Measurements from ENCODE around the gene FUCA1.
A peak's percentile ranks its signal among the peaks of the same experiment; 100 is the strongest.
"Not testable (repeated sequence)": the region's sequence is repeated elsewhere in the genome, so short reads cannot be mapped to it uniquely, and the experiment has no call there.

The FUCA1 gene

DNA sequence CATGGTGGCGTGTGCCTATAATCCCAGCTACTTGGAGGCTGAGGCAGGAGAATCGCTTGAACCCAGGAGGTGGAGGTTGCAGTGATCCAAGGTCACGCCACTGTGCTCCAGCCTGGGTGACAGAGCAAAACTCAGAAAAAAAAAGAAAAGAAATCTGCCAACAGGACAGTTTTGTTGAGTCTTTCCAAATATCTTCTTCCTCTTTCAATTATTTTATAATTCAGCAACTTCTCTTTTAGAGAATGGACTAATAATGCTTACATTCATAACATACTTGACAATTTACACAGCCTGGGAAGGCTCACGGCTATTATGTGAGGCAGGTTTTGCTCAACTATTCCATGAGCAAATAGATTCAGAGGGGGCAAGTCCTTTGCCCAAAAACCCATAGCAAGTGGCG lies 27.0 kb upstream of the FUCA1 start:
- no peak for DNase-seq

DNA sequence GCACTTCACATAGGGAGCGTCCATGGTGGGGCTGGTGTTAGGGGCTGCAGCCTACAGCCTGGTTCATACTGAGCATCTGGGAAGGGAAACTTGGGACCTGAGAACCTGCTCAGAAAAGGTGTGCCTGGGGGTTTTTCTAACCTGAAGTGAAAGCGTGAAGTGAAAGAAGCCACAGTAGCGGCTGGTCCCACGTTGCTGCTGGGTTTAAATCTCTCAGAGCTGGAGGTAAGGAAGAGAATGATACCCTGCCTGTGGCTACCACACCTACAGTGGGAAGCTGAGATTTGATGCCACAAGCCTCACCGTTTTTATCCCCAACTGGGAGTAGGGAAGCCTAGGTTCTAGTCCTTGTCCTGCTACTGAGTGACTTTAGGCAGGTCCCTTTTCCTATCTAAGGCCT lies 21.0 kb upstream of the FUCA1 start:
- no peak for DNase-seq

DNA sequence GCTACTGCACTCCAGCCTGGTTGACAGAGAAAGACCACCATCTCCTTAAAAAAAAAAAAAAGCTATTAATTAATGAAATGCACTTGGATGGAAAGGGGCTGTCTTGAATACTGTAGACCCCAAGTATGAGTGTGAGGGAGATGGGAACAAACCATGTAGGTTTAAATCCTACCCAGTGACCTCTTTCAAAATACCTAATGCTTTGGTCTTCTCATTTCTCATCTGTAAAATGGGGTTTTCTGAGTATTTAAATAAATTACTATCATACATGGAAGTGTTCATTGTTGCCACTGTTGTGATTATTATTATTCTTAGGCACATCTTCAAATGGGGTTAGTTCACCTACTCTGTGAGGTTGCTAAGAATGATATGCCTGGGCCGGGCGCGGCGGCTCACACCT lies 17.1 kb upstream of the FUCA1 start:
- no peak for DNase-seq

DNA sequence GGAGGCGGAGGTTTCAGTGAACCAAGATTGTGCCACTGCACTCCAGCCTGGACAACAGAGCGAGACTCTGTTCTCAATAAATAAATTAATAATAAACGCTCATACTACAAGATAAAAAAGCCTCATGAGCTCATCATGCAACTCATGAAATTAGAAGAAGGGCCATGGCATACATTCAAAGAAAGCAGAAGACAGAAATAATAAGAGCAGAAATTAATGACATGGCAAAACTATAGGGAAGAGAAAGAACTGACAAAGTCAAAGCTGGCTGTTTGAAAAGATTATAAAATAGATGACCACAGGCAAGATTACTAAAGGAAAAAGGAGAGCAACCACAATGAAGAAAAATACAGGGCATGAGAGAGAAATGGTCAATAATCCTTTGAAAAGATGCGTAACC lies 14.7 kb upstream of the FUCA1 start:
- DNase-seq: no peak

DNA sequence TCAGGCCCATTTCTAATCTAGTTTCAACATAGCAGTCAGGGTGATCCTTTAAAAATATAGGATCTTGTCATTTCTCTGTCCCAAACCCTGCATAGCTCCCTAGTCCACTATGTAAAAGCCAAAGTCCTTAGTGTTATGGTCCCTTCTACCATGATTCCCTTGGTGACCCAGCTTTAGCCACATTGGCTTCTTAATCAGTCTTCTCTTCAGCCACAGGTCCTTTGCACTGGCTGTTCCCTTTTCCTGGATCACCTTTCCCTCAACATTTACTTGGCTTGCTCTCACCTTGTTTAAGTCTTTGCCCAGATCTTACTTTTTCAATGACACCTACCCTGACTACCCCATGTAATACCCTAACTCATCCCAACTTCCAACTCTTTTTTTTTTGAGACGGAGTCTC lies 11.7 kb upstream of the FUCA1 start:
- DNase-seq: no peak

DNA sequence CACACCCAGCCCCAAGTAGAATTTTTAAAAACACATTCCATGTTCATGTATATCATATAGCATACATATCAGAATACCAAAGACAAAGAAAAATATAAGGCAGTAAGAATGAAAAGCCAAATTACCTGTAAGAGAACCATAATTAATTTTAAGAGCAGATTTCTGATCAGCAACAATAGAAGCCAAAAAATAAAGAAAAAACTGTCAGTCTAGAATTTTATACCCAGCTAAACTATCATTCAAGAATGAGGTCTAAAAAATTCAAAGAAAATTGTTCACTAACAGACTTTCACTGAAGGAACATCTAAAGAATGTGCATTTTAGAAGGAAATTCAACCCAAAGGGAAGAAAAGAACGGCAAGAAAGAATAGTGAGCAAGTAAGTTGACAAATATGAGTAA lies 10.6 kb upstream of the FUCA1 start:
- no peak for DNase-seq

DNA sequence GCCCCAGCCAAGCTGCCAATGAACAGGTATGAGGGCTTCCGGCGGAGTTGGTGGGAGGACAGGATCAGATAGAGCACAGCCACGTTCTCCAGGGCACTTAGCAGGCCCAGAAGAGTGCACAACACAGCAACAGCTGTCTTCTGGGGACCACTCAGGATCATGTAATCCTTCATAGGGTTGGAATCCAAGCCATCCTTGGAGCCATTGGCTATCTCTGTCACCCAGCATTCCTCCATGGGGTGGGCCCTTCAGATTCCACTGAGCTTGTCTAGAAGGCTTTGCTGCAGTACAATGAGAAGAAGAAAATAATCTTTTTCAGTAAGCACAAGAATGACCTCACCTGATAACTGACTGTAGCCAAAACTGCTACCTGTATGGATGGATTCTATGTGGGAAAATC lies 7.3 kb upstream of the FUCA1 start:
- no peak for DNase-seq

DNA sequence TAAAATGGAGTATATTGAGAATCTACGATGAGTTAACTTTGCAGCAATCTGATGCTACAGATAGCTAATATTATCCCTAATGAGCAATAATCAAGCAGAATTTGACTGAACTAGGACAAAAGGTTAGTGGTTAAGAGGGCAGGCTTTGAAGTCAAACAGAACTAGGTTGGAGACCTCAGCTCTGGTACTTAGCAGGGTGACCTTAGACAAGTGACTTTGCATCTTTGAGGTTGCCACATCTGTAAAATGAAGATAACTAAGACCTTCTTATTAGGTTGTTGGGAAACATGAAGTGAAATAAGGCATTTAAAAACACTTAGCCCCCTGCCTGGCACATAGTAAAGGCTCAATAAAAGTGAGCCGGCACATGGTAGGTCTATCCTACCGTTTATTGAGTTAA lies 4.3 kb upstream of the FUCA1 start:
- DNase-seq: no peak

DNA sequence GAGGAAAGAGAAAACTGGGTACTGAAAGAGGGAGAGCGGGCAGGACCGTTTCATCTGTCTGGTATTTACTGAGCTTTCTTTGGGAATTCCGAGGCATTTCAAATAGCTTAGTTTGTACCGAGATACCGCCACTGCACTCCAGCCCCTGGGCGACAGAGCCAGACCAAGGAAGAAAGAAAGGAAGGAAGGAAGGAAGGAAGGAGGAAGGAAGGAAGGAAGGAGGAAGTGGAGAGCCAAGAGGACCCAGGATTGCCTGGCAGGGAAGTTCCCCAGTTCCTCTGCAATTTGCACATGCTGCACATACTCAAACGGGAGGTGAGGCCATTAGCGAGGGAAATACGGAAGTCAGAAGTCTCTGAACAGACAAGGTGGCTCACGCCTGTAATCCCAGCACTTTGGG lies 961 bp upstream of the FUCA1 start:
- no peak for DNase-seq

DNA sequence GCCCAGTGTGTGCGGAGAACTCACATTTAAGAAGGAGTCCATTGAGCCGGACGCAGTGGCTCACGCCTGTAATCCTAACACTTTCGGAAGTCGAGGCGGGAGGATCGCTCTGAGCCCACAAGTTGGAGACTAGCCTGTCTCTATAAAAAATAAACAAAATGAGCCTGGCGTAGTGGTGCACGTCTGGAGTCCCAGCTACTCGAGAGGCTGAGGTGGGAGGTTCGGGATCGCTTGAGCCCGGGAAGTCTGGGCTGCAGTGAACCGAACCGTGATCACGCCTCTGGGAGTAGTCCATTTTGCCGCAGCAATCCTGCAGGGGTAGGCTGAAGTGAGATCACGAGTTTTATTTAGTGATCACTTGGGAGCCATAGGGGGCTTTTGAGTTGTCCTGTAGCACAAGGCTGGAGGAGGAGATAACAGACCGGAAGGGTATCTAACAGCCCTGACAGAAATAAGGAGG lies 497 bp upstream of the FUCA1 start:
- DNase-seq: no peak

DNA sequence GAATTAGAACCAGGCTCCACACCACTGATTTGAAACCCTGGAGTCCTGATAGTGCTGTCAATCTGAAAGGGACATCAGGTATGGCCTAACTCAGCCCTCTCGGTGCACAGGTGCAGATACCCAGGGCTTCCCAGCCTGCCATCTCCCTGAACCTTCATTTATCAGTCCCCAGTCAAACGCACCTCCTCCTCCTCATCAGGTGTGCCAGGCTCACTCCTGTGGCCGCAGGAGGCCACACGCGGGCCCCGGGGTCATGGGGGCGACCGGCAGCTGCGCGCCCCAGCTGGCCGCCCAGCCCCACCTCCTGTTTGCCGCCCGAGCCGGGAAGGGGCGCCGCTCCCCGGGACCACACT lies 572 bp downstream of the FUCA1 start:
- DNase-seq: no peak

DNA sequence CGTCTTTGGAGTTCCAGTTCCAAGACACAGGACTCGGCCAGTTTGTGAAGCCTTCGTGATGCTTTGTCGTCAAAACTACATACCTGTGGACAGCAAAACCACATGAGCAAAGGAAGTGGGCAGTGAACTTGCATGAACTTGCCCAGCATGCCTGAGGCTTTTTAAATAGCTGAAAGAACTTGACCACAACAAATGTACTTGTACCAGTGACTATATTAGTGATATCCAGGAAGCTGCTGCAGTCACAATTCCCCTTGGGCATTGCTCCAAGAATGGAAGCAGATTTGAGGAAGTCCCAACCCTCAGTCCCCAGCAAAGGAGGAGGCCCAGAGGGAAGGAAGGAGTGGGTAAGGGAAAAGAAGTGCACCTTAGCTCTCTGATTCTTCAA lies 2.6 kb downstream of the FUCA1 start:
- DNase-seq: no peak

DNA sequence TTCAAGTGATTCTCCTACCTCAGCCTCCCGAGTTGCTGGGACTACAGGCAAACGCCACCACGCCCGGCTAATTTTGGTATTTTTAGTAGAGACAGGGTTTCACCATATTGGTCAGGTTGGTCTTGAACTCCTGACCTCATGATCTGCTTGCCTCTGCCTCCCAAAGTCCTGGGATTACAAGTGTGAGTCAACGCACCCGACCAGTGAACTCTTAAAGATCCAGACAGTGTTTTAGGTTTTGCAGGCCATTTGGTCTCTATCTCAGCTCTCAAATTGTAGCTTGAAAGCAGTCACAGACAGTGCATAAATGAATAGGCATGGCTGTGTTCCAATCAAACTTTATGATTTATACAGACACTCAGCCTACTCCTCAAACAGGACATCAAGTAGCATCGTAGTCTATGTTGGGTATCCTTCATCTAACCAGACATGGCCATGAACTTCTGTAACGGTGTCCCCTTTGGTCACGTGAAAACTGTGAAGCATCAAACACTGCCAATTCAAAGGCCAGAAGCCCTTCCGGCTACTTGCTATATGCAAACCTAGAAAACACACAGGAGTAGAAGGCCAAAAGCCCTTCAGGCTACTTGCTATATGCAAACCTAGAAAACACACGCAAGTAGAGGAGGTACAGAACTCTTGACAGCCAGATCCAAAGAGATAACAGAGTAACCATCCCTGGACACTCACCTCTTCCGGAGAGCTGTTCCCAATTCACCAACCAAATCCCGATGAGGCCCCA lies 3.1 kb downstream of the FUCA1 start:
- DNase-seq: no peak

DNA sequence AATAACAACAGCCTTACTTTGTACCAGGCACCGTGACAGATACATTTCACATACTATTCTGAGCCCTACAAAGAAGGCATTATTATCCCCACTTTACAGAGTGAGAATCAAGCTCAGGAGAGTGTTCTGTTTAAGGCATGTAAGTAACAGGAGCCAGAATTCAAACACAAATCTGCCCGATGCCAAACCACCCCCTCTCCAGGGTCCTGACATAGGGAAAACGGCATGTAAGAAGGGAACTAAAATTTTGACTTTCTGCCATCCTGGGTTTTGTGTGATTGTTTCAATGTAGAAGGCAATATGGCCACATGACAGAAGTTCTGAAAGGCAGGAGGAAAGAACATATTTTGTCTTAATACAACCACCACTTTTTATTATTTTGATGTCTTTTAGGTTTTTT lies 5.5 kb downstream of the FUCA1 start:
- no peak for DNase-seq

DNA sequence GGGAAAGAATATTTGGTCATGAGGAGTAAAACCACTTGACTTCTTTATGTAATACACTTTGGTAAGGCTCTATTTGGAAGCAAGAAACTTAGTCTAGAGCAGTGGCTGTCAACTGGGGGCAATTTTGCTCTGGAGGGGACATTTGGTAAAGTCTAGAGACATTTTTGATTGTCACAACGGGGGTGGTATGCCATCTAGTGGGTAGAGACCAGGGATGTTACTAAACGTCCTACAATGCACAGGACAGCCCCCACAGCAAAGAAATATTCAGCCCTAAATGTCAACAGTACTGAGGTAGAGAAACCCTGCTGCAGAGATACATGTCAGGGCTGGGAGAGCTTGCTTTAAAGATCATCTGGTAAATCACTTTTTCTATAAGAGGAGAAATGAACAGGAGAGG lies 13.5 kb downstream of the FUCA1 start:
- no peak for DNase-seq

DNA sequence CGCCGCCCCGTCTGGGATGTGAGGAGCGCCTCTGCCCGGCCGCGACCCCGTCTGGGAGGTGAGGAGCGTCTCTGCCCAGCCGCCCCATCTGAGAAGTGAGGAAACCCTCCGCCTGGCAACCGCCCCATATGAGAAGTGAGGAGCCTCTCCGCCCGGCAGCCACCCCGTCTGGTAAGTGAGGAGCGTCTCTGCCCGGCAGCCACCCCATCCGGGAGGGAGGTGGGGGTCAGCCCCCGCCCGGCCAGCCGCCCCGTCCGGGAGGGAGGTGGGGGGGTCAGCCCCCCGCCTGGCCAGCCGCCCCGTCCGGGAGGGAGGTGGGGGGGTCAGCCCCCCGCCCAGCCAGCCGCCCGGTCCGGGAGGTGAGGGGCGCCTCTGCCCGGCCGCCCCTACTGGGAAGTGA lies 15.0 kb downstream of the FUCA1 start:
- not testable (repeated sequence) for DNase-seq

DNA sequence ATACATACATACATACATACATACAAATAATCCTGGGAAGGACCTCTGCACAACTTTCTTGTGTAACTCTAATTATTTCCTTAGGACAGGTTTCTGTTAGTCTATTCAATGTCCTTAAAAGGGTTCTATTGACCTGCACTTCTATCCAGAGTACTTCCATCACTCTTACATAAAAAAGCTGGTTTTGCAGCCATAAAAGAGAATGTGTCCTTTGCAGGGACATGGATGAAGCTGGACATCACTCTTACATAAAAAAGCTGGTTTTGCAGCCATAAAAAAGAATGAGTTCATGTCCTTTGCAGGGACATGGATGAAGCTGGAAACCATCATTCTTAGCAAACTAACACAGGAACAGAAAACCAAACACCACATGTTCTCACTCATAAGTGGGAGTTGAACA lies 16.7 kb downstream of the FUCA1 start:
- DNase-seq: not testable (repeated sequence)

DNA sequence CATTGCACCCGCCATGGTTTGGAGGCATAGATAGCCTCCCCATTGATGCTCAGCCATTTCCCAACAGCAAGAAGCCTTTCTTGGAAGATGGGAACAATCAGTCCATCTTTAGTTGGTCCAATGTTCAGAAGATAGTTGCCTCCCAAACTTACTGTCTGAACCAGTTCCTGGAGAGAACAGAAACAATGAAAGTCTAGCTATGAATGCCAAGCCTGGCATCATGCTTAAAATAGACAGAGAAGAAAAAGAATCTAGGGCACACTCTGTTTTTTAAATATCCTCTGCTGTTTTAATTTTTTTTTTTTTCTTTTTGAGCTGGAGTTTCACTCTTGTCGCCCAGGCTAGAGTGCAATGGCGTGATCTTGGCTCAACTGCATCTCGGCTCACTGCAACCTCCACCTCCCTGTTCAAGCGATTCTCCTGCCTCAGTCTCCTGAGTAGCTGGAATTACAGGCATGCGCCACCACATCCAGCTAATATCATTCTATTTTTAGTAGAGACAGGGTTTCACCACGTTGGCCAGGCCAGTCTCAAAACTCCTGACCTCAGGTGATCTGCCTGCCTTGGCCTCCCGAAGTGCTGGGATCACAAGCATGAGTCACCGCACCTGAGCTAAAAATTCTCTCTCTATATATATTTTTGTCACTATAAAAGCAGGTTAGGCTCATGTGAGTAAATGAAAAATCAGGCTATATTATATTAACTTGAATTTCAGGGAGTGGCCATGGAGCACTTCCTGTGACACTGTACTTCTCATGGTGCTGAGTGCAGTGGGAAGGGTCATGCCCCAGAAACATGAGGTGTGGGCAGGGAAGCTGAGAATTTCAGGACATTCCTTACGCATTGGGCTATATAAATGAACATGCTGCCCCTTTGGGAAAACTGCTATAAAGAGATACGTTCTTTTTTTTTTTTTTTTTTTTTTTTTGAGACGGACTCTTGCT lies 19.1 kb downstream of the FUCA1 start:
- DNase-seq: no peak

DNA sequence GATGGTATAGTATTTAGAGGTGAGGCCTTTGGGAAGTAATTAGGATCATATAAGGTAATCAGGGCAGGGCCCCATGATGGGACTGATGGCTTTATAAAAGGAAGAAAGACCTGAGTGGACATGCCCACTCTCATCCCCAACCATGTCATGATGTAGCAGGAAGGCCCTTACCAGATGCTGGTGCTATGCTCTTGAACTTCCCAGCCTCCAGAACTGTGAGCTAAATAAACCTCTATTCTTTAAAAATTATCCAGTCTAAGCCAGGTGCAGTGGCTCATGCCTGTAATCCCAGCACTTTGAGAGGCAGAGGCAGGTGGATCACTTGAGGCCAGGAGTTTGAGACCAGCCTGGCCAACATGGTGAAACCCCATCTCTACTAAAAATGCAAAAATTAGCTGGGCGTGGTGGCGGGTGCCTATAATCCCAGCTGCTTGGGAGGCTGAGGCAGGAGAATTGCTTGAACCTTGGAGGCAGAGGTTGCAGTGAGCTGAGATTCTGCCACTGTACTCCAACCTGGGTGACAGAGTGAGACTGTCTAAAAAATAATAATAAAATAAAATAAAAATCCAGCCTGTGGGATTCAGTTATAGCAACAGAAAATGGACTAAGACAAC lies 20.5 kb downstream of the FUCA1 start:
- not testable (repeated sequence) for DNase-seq

DNA sequence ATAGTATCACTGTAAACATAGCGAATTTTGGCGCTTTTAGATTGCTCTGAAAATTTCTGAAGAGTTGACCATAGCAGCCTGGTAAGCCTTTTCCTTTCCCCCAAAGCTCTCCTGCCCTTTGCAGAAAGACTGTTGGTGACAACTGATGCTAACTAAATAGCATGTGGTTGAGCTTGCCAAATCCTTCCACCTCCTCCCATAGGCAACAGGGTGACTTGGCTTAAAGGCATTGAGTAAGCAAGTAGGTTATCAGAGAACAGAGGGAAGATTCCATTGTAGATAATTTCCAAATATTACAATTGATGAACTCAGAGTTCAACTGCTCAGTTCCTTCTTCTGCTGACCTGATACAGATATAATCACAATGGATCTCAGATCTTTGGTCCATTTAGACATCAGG lies 22.9 kb downstream of the FUCA1 start:
- no peak for DNase-seq

DNA sequence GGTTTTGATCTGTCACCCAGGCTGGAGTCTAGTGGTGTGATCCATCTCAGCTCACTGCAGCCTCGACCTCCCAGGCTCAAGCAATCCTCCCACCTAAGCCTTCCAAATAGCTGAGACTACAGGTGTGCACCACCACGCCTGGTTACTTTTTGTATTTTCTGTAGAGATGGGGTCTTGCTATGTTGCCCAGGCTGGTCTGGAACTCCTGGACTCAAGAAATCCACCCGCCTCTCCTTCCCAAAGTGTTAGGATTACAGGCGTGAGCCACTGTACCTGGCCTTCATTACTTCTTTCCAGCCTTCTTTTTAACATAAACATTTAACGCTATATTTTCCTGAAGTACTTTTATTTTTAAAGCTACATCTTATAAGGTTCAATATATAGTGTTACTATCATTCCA lies 24.4 kb downstream of the FUCA1 start:
- DNase-seq: no peak

DNA sequence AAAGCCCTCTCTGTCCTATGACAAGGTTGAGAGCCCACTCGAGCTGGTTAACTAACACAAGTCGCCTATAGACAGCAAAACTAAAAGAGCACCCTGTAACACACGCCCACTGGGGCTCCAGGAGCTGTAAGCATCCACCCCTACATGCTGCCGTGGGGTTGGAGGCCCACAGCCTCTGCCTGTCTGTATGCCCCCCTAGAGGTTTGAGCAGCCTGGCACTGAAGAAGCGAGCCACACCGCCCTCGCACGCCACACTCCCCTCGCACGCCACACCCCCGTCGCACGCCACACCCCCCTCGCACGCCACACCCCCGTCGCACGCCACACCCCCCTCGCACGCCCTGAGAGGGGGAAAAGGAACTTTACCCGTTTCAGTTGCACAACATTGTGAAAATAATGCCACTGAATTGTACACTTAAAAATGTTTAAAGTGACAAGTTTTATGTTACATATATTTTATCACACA lies 29.7 kb downstream of the FUCA1 start:
- peak; percentile 61 for DNase-seq

DNA sequence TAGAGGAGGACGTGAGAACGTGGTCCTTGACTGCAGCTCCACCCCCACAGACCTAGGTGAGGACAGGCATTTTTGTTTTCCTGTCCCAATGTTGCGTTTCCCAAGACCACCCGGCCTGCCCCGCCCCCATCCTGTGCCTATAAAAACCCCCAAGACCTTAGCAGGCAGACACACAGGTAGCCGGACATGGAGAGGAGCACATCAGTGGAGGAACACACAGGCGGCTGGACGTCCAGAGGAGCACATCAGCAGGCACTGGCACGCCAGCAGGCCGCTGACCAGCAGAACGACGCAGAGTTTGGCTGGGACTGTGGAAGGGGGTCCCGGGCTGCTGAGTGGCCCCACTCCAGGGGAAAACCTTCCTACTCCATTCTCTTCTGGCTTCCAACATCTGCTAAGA lies 30.2 kb downstream of the FUCA1 start:
- no peak for DNase-seq

DNA sequence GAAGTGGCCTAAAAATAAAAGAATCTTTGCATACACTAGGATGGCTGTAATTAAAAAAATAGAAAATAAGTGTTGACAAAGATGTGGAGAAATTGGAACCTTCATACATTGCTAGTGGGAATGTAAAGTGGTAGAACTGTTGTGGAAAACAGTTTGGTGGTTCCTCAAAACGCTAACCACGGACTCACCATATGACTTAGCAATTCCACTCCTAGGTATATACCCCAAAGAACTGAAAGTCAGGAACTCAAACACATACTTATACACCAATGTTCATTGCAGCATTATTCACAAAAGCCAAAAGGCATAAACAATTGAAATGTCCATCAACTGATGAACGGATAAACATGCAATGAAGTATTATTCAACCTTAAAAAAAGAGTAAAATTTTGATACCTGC lies 32.1 kb downstream of the FUCA1 start:
- no peak for DNase-seq

All from KG1 (cell line).